GM23248 (cell line): ENCODE data around the gene EIF4G3.

ENCODE experiments used
- EZH2 ChIP-seq: fragments of 200-600 bp; sonication (generic); IDR thresholded peaks from 2 replicates; pipeline ENCODE4 v1.6.1; 2018; ENCODE audit warnings: antibody characterized with exemption, mild to moderate bottlenecking; ENCODE audit not compliant: insufficient read depth, poor library complexity, severe bottlenecking
- EZH2phosphoT487 ChIP-seq: fragments of 200-600 bp; sonication (generic); IDR thresholded peaks from 2 replicates; pipeline ENCODE4 v1.6.1; 2018; ENCODE audit warnings: antibody characterized with exemption, moderate library complexity, mild to moderate bottlenecking, low read depth; ENCODE audit not compliant: insufficient read depth

DNA sequence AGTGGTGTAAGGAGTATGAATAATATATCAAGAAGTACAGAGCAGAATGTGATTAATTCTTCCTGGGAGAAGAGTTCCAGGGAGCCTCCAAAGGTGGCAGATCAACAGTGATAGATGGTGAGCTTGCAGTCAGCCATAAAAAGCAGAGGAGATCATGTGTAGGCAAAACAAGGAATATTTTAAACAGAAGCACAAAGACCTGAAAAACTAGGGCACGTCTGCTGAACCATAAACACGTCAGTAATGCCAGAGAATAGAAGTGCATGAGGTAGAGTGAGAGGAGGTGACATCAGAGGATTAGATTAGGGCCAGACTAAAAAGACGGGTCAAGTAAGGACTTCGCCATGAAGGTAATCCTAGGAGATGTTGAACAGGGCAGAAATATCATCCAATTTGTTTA, 151.8 kb downstream of the EIF4G3 start:
- TF ChIP-seq EZH2, result no peak
- no peak for TF ChIP-seq EZH2phosphoT487
